ENCODE measurements around the gene PRDM16. TPM values are rescaled to one million over a fixed set of nuclear protein-coding genes. Genes with fewer than 3 reads are reported as not detected.

Gene PRDM16
- polyA plus RNA-seq, 2 of the 4 experiments (the other 2 are of a cell fraction): 0.03 to 0.35 TPM

DNA sequence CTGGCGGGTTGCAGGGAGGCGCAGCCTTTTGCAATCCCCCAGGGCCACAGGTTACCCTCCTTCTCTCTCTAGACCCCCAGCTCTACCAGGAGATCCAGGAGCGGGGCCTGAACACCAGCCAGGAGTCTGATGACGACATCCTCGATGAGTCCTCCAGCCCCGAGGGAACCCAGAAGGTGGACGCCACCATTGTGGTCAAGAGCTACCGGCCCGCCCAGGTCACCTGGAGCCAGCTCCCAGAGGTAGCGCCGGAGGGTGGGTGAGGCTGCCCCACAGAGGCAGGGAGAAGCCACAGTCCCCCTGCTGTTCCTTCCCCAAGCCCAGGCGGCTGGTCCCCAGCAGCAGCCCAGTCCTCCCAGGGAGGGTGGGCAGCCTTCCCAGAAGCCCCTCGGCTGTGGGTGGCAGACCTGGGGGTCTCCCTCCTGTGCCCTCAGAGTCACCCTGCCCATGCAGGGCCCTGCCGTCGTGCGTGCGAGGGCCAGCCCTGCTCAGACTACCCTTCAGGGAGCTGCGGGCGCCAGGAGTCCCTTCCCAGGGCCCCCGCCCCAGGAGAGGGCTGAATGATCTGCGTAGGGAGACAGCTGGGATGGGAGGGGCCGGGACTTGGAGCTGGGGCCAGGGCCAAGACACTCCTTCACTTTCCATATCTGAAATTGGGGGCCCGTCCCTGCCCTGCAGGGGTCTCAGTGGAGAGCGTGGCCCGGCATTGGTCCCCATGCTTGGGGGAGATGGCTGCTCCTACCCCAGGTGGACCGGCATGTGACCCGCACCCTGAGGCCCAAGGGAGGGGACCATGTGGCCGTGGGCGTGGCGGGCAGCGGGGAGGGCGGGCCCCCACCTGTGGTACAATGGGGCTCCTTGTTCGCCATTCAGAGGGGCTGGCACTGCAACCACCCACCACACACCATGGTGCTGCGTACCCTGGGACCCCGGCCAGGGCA, 398.4 kb downstream of the PRDM16 start:
- WGBS (ENCODE audit: missing lambda C conversion rate): 82% methylated on average over 4 of the region's 35 CpGs
- CTCF ChIA-PET: interaction anchor here (0.9 to 4.0 kb wide), 3 partner anchors 15 to 23 kb away, joined by 3 to 26 read pairs (median 3); no protein-coding TSS in a partner anchor
- no peak overlapping the region for H3K4me2 ChIP-seq
- H3K9me3 ChIP-seq: no peaks in the 10 kb centered on the region
- no peak overlapping the region for H3K27ac ChIP-seq
- H3K4me1 ChIP-seq: peaks cover 12% of the 10 kb centered on the region
- FAIRE-seq (no peak), ATAC-seq (no peak), DNase-seq (ENCODE audit: low read depth in 1 of 2, low spot score in 1 of 2) (no peak)
- no peak for TF ChIP-seq EHF (CRISPR knock-in tag; IDR thresholded peaks at IDR 0.05)
- TF ChIP-seq POLR2AphosphoS2 (conservative IDR thresholded peaks at IDR 0.05; ENCODE audit: low read length): no peak
- no peak for TF ChIP-seq SMC3 (IDR thresholded peaks at IDR 0.05)
- TF ChIP-seq, protein P1, sequence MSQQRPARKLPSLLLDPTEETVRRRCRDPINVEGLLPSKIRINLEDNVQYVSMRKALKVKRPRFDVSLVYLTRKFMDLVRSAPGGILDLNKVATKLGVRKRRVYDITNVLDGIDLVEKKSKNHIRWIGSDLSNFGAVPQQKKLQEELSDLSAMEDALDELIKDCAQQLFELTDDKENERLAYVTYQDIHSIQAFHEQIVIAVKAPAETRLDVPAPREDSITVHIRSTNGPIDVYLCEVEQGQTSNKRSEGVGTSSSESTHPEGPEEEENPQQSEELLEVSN (IDR thresholded peaks at IDR 0.05; ENCODE audit: borderline replicate concordance, low read depth): no peak
- TF ChIP-seq POLR2A (IDR thresholded peaks at IDR 0.05; ENCODE audit: low read length): no peak
- no peak for TF ChIP-seq ZSCAN20 (CRISPR knock-in tag; IDR thresholded peaks at IDR 0.05)
- TF ChIP-seq FOSB (CRISPR knock-in tag; IDR thresholded peaks at IDR 0.05): no peak
- TF ChIP-seq ESRRA (IDR thresholded peaks at IDR 0.05; ENCODE audit: borderline replicate concordance, low read length): no peak
- no peak overlapping the region for H3K4me3 ChIP-seq
- POLR2A ChIA-PET: no interaction called here

DNA sequence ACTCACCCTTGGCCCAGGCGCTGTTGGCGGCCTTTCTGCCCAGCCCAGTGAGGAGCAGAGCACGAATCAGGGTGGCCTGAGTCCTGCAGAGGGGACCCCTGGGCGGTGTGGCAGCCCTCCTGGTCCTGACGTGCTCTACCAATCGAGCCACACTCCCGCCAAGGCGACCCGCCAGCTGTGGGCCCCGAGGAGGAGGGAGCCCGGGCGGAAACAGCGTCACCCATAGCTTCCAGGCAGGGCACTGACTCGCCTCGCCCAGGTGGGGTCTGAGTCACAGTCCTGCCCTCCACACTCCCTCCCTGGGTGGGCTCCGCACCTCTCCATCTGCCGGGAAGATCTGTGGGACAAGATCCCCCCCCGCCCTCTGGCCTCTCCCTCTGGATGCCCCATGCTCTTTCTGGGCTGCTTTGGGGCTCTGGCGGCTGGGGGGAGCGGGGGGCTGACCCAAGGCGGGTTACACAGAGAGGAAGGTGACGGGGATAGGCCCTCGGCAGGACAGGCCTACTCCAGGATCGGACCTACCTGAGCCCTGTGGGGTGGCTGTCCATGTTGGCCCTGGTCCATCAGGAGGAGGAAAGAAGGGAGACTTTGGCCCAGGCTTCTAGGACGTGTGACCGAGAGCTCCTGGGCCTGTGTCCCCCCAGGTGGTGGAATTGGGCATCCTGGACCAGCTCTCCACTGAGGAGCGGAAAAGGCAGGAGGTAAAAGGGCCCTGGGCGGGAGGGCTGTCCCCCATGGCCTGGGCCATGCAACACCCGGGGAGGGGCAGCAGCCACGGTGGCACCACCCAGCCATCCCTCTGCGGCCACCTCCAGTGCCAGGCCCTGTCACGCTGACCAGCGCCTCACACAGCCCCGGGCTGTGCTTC, 399.5 kb downstream of the PRDM16 start:
- no peak overlapping the region for H3K4me2 ChIP-seq
- H3K4me1 ChIP-seq: peaks cover 12% of the 10 kb centered on the region
- WGBS (ENCODE audit: missing lambda C conversion rate): 89% methylated on average over 16 of the region's 34 CpGs
- DNase-seq (ENCODE audit: low read depth in 1 of 2, low spot score in 1 of 2) (no peak), ATAC-seq (no peak), FAIRE-seq (no peak)
- ChIA-PET CTCF (interaction anchor here (0.6 to 4.0 kb wide), 5 partner anchors 16 to 161 kb away, joined by 3 to 26 read pairs (median 3); no protein-coding TSS in a partner anchor), POLR2A (no interaction called here)
- no peak overlapping the region for H3K4me3 ChIP-seq
- TF ChIP-seq, protein P2, sequence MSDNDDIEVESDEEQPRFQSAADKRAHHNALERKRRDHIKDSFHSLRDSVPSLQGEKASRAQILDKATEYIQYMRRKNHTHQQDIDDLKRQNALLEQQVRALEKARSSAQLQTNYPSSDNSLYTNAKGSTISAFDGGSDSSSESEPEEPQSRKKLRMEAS (IDR thresholded peaks at IDR 0.05): no peak
- TF ChIP-seq POLR2AphosphoS2 (conservative IDR thresholded peaks at IDR 0.05; ENCODE audit: low read length) (no peak), RNF2 (IDR thresholded peaks at IDR 0.05; ENCODE audit: borderline replicate concordance, low read depth) (no peak), NPAS2 (CRISPR knock-in tag; IDR thresholded peaks at IDR 0.05; ENCODE audit: borderline replicate concordance) (no peak), CBX8 (IDR thresholded peaks at IDR 0.05) (no peak), EP300 (IDR thresholded peaks at IDR 0.05) (no peak), RAD21 (conservative IDR thresholded peaks at IDR 0.05 in 1 of 2, IDR thresholded peaks at IDR 0.05 in 1 of 2) (no peak), GATA3 (IDR thresholded peaks at IDR 0.05; ENCODE audit: borderline replicate concordance) (no peak), ESRRA (IDR thresholded peaks at IDR 0.05; ENCODE audit: borderline replicate concordance, low read length) (no peak)
- no peak overlapping the region for H3K27ac ChIP-seq
- no peaks in the 10 kb centered on the region for H3K9me3 ChIP-seq

DNA sequence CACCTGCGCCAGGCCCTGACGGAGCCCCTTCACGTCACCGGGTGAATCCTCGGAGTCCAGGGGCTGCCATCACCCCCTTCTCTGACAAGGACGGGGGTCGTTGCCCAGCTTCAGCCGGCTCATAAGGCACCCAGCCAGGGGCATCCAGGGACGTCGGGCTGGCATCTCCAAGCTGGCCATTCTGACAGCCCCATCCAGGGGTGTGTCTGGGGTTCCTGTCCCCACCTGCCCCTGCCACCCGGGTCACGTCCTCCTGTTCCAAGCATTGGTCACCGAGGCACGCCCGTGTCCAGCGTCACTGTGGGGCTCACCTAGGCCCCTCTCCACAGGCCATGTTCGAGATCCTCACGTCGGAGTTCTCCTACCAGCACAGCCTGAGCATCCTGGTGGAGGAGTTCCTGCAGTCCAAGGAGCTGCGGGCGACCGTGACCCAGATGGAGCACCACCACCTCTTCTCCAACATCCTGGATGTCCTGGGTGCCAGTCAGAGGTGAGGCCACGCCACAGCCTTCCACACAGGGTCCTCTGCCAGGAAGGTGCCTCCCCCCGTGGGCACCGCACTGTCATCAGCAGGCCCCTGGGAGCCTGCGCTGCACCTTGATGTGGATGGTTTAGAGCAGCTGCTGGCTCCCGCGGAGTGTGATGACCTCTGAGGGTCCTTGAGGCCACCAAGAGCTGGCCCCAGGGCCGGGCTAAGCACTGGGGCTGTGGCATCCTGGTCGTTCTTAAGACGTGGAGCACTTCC, 400.3 kb downstream of the PRDM16 start:
- TF ChIP-seq KDM1A (IDR thresholded peaks at IDR 0.05; ENCODE audit: low read depth) (no peak), RARB (CRISPR knock-in tag; IDR thresholded peaks at IDR 0.05) (no peak), HOXB5 (CRISPR knock-in tag; IDR thresholded peaks at IDR 0.05) (no peak), CBX2 (IDR thresholded peaks at IDR 0.05; ENCODE audit: borderline replicate concordance, low read depth) (no peak), MAZ (IDR thresholded peaks at IDR 0.05; ENCODE audit: borderline replicate concordance, low read depth, low read length) (no peak), KDM5A (IDR thresholded peaks at IDR 0.05) (no peak), TP53 (CRISPR knock-in tag; IDR thresholded peaks at IDR 0.05) (no peak), FOSL2 (IDR thresholded peaks at IDR 0.05) (no peak), FOSL2 (CRISPR knock-in tag; IDR thresholded peaks at IDR 0.05) (no peak), TFCP2L1 (CRISPR knock-in tag; IDR thresholded peaks at IDR 0.05) (no peak), HOXA7 (CRISPR knock-in tag; IDR thresholded peaks at IDR 0.05) (no peak), NPAS2 (CRISPR knock-in tag; IDR thresholded peaks at IDR 0.05; ENCODE audit: borderline replicate concordance) (no peak)
- TF ChIP-seq, protein P3, sequence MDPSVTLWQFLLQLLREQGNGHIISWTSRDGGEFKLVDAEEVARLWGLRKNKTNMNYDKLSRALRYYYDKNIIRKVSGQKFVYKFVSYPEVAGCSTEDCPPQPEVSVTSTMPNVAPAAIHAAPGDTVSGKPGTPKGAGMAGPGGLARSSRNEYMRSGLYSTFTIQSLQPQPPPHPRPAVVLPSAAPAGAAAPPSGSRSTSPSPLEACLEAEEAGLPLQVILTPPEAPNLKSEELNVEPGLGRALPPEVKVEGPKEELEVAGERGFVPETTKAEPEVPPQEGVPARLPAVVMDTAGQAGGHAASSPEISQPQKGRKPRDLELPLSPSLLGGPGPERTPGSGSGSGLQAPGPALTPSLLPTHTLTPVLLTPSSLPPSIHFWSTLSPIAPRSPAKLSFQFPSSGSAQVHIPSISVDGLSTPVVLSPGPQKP (IDR thresholded peaks at IDR 0.05; ENCODE audit: low read depth, low read length): no peak
- TF ChIP-seq, protein P4, sequence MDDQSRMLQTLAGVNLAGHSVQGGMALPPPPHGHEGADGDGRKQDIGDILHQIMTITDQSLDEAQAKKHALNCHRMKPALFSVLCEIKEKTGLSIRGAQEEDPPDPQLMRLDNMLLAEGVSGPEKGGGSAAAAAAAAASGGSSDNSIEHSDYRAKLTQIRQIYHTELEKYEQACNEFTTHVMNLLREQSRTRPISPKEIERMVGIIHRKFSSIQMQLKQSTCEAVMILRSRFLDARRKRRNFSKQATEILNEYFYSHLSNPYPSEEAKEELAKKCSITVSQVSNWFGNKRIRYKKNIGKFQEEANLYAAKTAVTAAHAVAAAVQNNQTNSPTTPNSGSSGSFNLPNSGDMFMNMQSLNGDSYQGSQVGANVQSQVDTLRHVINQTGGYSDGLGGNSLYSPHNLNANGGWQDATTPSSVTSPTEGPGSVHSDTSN (IDR thresholded peaks at IDR 0.05): no peak
- ChIA-PET POLR2A (no interaction called here), CTCF (interaction anchor here (0.6 to 4.0 kb wide), 3 partner anchors 17 to 161 kb away, joined by 3 to 26 read pairs (median 4); no protein-coding TSS in a partner anchor)
- WGBS (ENCODE audit: missing lambda C conversion rate): 96% methylated on average over 9 of the region's 31 CpGs
- H3K9me3 ChIP-seq: no peaks in the 10 kb centered on the region
- H3K4me3 ChIP-seq: no peak overlapping the region
- ATAC-seq: no peak
- H3K4me1 ChIP-seq: peaks cover 12% of the 10 kb centered on the region
- no peak for FAIRE-seq
- no peak overlapping the region for H3K27ac ChIP-seq
- H3K4me2 ChIP-seq: no peak overlapping the region
- no peak for DNase-seq (ENCODE audit: low read depth in 1 of 2, low spot score in 1 of 2)

All from A549 (cell line).